ENCODE results near the gene HCAR3.
"Not testable (repeated sequence)": the region's sequence is repeated elsewhere in the genome, so short reads cannot be mapped to it uniquely, and the experiment has no call there.

GRCh38 chr12:122715211-122715610, 1.4 kb downstream of the HCAR3 start:
- not testable (repeated sequence) for TF ChIP-seq POLR2A (IDR thresholded peaks at IDR 0.05; ENCODE audit: low read length); GATA1 (IDR thresholded peaks at IDR 0.05; ENCODE audit: low read depth, low read length)

Measured in erythroblast (primary cell).